Loucy (cell line): ENCODE measurements around the gene RBM10.

Experiments
- CTCF ChIP-seq: fragments of 200-600 bp; sonication (generic); conservative IDR thresholded peaks from 2 replicates; pipeline ENCODE4 v1.5.1; 2014; ENCODE audit warnings: mild to moderate bottlenecking, antibody characterized with exemption, low read length
- EZH2phosphoT487 ChIP-seq: fragments of 200-600 bp; IDR thresholded peaks from 2 replicates; pipeline ENCODE4 v1.6.1; 2018; ENCODE audit warnings: antibody characterized with exemption, mild to moderate bottlenecking, moderate library complexity, borderline replicate concordance

GRCh38 chrX:47145395-47146120, 537 bp downstream of the RBM10 start:
- no peak for TF ChIP-seq CTCF
- no peak for TF ChIP-seq EZH2phosphoT487
